Astrocyte (in vitro differentiated cells and primary cell): ENCODE results near the gene LAYN.

ENCODE experiments used
- EZH2 ChIP-seq: IDR thresholded peaks from 2 replicates; pipeline ENCODE4 v1.6.1; 2012; ENCODE audit warnings: mild to moderate bottlenecking, low read length, inconsistent platforms; ENCODE audit not compliant: insufficient read depth
- TF ChIP-seq, protein P1 (sequence below): IDR thresholded peaks from 2 replicates; pipeline ENCODE4 v1.5.1; 2011; ENCODE audit warnings: low read depth, mild to moderate bottlenecking, inconsistent platforms, low read length, moderate library complexity; ENCODE audit not compliant: insufficient read depth

DNA sequence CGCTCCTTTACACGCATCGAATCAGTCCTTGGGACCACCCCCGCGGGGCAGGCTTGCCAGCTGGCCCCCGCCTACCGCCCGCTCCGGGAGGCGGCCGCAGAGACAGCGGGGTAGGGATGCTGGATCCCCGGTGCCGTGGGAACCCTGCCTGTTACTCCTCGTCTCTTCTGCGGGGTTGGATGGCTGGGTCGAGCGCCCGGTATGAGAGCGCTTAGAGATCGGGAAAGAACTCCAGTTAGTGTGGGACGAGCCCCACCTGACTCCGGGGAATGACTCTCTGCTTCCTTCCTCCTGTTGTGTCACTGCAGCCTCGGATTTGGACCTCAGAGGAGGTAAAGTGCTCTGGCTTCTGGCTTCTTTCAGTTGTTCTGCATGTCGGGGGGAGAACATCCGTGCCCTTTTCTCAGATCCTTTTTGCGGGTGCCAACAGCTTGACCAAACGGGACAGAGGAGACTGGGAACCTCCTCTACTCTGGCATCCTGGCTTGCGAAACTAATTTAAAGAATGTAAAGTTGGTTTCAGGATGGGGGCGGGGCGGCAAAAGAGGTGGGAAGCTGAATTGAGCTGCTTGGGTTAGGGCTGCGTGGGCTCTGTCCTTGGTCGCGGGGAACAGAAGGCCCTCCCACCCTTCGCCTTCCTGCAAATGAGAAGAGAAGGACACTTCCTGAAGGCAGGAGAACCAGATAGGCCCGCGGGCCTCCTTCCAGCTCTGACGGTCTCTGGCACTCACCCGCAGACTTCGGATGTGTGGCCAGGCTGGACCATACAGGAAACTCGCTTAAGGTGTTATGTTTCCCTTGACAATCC, 938 bp downstream of the LAYN start:
- TF ChIP-seq, protein P1, sequence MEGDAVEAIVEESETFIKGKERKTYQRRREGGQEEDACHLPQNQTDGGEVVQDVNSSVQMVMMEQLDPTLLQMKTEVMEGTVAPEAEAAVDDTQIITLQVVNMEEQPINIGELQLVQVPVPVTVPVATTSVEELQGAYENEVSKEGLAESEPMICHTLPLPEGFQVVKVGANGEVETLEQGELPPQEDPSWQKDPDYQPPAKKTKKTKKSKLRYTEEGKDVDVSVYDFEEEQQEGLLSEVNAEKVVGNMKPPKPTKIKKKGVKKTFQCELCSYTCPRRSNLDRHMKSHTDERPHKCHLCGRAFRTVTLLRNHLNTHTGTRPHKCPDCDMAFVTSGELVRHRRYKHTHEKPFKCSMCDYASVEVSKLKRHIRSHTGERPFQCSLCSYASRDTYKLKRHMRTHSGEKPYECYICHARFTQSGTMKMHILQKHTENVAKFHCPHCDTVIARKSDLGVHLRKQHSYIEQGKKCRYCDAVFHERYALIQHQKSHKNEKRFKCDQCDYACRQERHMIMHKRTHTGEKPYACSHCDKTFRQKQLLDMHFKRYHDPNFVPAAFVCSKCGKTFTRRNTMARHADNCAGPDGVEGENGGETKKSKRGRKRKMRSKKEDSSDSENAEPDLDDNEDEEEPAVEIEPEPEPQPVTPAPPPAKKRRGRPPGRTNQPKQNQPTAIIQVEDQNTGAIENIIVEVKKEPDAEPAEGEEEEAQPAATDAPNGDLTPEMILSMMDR: no peak
- no peak for TF ChIP-seq EZH2
